HG03095 (cell line): ENCODE measurements around the gene TSTD2.
"Not testable (repeated sequence)": the region's sequence is repeated elsewhere in the genome, so short reads cannot be mapped to it uniquely, and the experiment has no call there.

Experiments used
- ATAC-seq: cut with Tn5 transposase; IDR thresholded peaks from one replicate; pipeline ENCODE4 v1.9.1; 2021; ENCODE audit warnings: moderate library complexity; ENCODE audit not compliant: unreplicated experiment

TSTD2 gene

DNA sequence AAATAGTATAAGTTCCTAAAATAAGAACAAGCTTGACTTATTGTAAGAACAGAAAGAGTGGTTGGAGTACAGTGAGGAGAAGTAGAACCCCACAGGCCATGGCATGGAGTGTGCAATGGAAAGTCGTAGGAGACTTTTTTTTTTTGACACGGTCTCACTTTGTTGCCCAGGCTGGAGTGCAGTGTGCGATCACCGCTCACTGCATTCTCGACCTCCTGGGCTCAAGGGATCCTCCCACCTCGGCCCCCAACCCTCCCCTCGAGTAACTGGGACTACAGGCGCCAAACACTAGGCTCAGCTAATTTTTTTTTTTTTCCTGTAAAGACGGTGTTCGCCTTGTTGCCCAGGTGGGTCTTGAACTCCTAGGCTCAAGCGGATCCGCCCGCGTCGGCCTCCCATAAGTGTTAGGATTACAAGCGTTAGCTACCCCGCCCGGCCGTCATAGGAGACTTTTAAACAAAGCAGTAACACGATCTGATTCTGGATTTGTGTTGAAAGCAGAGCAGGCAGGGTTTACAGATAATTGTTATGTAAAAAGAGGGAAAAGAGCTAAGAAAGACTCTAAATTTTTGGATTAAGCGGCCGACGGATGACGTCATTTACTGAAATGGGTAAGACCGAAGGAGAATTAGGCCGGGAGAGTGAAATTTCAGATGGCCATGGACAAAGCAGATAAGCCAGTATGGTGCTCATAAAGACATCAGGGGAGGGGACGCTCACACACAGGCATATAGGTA lies 752 bp downstream of the TSTD2 start:
- no peak for ATAC-seq

- ATAC-seq, result no peak
Observed at GRCh38 chr9:97630591-97630990, 2.6 kb downstream of the TSTD2 start.

- no peak for ATAC-seq
Observed at GRCh38 chr9:97629156-97629555, 4.0 kb downstream of the TSTD2 start.

DNA sequence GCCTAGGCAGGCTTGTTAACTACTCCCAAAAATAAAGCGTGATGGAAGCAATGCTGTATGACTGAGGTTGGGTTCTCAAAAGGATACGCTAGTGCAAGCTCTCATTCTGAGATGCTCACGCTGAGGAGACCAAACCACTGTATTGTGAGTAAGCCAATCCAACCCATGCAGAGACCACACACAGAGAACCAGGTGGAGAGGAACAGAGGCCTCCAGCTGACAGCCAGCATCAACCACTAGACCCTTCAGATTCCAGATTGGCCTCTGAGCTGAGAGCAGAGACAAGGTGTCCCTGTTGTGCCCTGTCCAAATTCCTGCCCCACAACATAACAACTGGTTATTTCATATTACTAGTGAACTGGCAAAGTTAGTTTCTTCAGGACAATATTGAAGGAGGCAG lies 4.5 kb downstream of the TSTD2 start:
- ATAC-seq, result no peak

- no peak for ATAC-seq
Observed at GRCh38 chr9:97627624-97628023, 5.5 kb downstream of the TSTD2 start.

- ATAC-seq, result no peak
Observed at GRCh38 chr9:97625620-97626019, 7.5 kb downstream of the TSTD2 start.

DNA sequence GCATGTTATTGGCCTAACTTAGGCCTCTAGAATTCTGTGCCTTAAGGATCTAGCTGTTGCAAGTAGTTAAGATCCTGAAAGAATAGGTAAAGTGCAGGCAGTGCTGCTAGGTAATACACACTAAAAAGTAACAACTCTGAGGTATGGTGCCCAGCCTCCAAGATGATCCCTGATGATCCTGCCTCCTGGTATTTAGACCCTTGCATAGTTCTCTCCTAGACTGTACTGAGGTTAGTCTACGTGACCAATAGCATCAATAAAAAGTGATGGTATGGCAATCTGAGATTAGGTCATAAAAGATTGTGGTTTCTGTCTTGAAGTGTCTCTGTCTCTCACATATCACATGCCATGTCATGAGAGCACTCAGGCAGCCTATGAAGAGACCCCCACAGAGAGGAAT lies 9.2 kb downstream of the TSTD2 start:
- ATAC-seq, result no peak

DNA sequence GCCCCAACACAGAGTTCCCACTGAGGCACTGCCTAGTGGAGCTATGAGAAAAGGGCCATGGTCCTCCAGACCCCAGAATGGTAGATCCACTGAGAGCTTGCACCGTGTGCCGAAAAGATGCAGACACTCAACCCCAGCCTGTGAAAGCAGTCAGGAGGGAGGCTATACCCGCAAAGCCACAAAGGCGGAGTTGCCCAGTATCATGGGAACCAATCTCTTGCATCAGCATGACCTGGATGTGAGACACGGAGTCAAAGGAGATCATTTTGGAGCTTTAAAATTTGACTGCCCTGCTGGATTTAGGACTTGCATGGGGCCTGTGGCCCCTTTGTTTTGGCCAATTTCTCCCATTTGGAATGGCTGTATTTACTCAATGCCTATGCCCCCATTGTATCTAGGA lies 10.7 kb downstream of the TSTD2 start:
- ATAC-seq, result not testable (repeated sequence)

DNA sequence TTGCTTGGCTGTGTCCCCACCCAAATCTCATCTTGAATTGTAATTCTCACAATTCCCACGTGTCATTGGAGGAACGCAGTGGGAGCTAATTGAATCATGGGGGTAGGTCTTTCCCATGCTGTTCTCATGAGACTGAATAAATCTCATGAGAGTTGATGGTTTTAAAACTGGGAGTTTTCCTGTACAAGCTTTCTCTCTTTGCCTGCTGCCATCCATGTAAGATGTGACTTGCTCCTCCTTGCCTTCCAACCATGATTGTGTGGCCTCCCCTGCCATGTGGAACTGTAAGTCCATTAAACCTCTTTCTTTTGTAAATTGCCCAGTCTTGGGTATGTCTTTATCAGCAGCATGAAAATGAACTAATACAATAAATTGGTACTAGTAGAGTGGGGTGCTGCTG lies 13.1 kb downstream of the TSTD2 start:
- ATAC-seq, result not testable (repeated sequence)

DNA sequence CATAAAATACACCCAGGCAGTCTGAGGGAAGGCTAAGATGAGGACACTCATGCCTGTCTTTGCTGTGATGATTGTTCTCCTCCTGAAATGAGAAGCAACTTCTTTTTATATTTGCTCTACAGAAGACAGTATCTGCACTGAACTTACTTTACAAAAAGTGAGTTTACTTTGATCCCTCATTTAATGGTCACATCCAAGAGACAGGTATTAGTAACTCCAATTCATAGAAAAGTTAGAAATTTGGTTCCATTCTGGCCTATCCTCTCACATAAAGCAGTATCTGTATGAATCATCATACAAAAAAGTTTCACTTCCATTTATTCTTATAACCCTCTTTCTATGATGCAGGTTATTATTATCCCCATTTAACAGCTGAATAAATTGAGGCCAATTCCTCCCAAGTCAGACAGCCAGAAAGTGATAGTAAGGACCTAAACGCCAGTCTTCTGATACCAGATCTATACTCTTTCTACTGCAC lies 15.2 kb downstream of the TSTD2 start:
- peak; percentile 72 for ATAC-seq

DNA sequence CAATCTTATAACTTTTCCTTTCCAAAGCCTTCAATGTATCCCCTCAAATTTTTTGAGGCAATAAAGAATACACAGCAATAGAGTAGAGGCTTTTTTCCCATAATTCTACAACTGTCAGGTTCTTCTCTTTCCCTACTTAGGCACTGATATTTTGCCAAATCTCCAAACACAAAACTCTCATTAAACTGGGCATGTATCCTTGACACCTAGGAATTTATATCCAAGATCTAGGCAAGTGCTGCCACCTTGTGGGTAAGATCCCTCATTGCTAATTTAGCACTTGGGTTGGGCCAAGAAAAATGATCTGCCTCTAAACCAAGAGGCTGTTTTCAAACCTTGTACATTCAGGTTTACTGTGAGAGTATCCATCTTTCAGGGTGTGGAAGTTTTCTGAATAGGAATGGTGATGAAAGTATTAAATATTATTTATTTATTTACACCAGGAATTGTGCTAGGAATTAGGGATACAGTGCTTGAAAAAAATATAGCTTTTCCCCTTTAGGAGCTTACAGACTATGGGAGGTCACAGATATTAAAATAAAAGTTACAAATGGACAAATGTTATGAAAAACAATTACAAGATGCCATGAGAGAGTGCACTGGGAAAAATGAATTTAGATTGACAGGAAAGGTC lies 17.6 kb downstream of the TSTD2 start:
- ATAC-seq, result no peak

DNA sequence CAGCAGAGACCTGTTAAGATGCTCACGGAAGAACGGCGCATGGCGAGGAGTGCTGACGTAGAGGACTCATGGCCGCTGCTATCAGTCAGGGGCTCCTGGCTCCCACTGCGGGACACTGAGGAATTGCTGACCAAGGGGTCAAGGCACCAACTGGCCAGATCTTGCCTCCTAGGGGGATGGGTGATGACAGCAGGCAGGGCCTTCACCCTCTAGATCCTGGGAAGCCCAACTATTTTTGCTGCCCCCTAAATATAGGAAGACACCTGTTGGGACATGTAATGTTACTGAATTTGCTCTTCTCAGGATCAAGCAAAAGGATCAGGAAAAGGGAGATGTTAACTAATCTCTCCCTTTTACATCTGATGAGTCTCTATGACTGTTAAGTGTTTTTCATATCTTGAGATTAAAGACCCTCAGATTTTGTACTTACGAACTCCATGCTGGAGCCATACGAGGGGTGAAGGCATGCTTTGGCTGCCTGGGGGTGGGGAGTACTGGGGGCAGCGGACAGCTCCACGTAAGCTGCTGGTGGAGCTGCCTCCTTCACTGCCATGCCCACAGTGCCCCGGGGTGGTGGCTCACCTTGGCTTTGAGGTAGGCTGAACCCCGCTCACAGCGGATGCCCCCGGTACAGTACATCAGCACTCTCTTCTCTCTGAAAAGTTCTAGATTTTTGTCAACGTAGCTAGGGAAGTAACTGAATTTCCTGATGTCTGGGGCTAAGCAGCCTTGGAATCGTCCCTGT lies 28.1 kb downstream of the TSTD2 start:
- no peak for ATAC-seq

DNA sequence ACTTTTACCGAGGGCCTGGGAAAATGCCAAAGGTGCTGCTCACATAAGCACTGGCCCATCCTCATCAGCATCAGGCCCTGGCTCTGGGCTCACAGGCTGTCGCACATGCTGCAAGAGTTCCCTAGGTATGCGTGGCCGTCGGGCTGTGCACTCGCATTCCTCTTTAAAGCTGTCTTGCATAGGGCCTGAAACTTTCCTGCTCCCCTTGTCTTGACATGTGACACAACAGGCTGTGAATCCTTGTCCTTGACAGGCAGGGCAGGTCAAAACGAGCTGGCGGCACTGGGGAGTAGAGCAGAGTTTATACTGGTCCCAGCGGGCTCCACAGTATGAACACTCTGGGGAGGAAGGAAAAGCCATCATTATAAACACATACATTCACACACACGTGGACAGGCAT lies 30.7 kb downstream of the TSTD2 start:
- ATAC-seq, result no peak

- ATAC-seq, result no peak
Observed at GRCh38 chr9:97601228-97601898, 31.8 kb downstream of the TSTD2 start.

- ATAC-seq, result no peak
Observed at GRCh38 chr9:97600531-97601227, 32.5 kb downstream of the TSTD2 start.

- ATAC-seq, result no peak
Observed at GRCh38 chr9:97599314-97599846, 33.8 kb downstream of the TSTD2 start.

DNA sequence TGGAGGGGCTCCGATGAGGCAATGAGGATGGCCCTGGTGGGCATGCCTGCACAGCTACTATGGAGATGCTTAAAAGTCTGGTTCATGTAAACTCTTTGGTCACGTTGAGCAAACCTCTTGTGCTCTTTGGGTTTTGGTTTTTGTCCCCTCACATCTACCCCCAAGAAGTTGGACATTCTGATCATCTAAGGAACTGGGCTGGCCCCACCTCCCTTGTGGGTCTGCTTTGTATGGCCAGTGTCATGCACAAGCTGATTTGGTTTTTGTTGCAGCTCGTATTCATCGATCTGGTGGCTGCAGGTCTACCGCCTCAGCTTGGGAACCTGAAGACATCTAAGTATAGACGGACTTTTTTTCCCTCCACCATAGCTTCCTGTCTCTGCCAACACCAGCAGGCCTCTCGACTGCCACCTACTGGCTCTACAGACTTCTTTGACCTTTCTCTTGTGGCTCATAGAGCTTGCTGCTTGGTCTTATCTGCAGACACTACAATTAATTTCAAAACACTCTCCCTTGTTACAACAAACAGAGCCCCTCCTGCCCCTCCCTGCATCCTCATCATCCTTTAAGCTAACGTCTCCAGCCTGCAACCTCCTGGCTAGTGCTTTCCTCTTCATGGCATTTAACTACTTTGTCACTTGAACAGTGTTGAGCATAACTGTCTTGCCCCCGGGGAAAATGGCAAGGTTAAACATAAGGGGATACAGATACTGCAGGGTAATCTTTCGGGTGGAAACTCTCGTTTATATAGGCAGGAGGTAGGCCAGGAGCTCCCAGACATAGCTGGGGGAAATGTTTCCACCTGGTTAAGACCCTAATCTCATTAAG lies 34.5 kb downstream of the TSTD2 start:
- ATAC-seq, result peak; percentile 89

DNA sequence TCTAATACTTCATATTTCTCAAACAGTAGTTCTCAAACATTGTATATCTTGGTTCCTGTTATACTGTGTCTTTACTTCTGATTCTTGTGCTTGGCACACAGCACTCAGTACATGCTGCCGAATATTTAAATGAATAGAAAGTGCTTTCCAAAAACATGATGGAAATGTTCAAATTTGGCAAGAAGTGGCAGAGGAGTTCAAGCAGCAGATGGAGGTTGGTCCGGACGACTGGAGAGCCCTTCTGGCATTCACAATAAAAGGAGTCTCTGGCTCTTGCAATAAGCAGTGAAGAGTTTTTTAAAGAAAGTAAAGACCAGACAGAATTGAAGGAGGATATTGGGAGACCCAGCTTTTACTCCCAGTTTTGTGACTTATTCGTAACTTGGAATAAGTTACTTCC lies 36.3 kb downstream of the TSTD2 start:
- ATAC-seq, result no peak

GRCh38 chr9:97594381-97594921 lies 38.7 kb downstream of the TSTD2 start:
- no peak for ATAC-seq
